Measurements from ENCODE around the gene KMT2D.

DNA sequence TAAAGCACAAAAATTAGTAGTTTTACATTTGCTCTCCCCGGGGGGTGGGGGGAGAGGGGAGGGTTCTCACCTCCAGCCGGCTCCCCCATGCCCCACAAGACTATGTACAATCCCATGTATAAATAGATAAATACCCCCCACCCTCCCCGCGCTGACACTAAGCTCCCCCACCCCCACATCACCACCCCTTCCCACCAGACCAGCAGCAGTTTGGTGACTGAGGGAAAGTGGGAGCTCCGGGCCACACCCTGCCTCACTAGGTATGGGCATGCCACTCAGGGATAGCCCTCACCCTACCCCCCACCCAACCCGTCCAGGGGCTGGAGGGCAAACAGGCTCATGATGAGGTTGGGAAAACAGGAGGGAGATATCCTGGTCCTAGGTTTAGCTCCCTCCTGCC lies 40.2 kb downstream of the KMT2D start:
- TF ChIP-seq, protein P1, sequence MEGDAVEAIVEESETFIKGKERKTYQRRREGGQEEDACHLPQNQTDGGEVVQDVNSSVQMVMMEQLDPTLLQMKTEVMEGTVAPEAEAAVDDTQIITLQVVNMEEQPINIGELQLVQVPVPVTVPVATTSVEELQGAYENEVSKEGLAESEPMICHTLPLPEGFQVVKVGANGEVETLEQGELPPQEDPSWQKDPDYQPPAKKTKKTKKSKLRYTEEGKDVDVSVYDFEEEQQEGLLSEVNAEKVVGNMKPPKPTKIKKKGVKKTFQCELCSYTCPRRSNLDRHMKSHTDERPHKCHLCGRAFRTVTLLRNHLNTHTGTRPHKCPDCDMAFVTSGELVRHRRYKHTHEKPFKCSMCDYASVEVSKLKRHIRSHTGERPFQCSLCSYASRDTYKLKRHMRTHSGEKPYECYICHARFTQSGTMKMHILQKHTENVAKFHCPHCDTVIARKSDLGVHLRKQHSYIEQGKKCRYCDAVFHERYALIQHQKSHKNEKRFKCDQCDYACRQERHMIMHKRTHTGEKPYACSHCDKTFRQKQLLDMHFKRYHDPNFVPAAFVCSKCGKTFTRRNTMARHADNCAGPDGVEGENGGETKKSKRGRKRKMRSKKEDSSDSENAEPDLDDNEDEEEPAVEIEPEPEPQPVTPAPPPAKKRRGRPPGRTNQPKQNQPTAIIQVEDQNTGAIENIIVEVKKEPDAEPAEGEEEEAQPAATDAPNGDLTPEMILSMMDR (IDR thresholded peaks at IDR 0.05) = no peak
- TF ChIP-seq POLR2A (IDR thresholded peaks at IDR 0.05) = no peak
